KMS-11 (cell line): ENCODE measurements around the gene OR2H2.

ENCODE experiments used
- H2AFZ ChIP-seq: fragments of 200-600 bp; sonication (generic); 2 replicates; pipeline ENCODE4 v1.6.1; 2016; ENCODE audit warnings: antibody characterized with exemption, mixed run types, low read depth
- H3K27ac ChIP-seq: fragments of 200-600 bp; sonication (generic); 2 replicates; pipeline ENCODE4 v1.6.1; 2016; ENCODE audit warnings: mild to moderate bottlenecking, mixed run types
- H3K27me3 ChIP-seq: fragments of 200-600 bp; sonication (generic); 2 replicates; pipeline ENCODE4 v1.6.1; 2017; ENCODE audit warnings: mild to moderate bottlenecking, low read depth, mixed run types, moderate library complexity; ENCODE audit not compliant: insufficient read depth
- H3K36me3 ChIP-seq: fragments of 200-600 bp; sonication (generic); 2 replicates; pipeline ENCODE4 v1.6.1; 2017; ENCODE audit warnings: mild to moderate bottlenecking, mixed run types; ENCODE audit not compliant: insufficient read depth
- H3K4me1 ChIP-seq: fragments of 200-600 bp; sonication (generic); 2 replicates; pipeline ENCODE4 v1.6.1; 2016; ENCODE audit warnings: mild to moderate bottlenecking, low read depth, mixed run types; ENCODE audit not compliant: poor library complexity, severe bottlenecking
- H3K4me2 ChIP-seq: fragments of 200-600 bp; sonication (generic); 2 replicates; pipeline ENCODE4 v1.7.0; 2016; ENCODE audit warnings: mild to moderate bottlenecking, mixed run types
- H3K4me3 ChIP-seq: fragments of 200-600 bp; sonication (generic); IDR thresholded peaks from 2 replicates; pipeline ENCODE4 v1.6.1; 2017; ENCODE audit warnings: low read depth, low read length, mixed read lengths; ENCODE audit not compliant: insufficient read depth
- H3K79me2 ChIP-seq: fragments of 200-600 bp; sonication (generic); 2 replicates; pipeline ENCODE4 v1.6.1; 2016; ENCODE audit warnings: low read depth, mixed run types; ENCODE audit not compliant: insufficient read depth
- H3K9ac ChIP-seq: fragments of 200-600 bp; sonication (generic); 2 replicates; pipeline ENCODE4 v1.6.1; 2016; ENCODE audit warnings: mild to moderate bottlenecking, mixed run types
- H4K20me1 ChIP-seq: fragments of 200-600 bp; sonication (generic); 2 replicates; pipeline ENCODE4 v1.6.1; 2016; ENCODE audit warnings: mild to moderate bottlenecking, mixed run types; ENCODE audit not compliant: insufficient read depth
- CTCF ChIP-seq: fragments of 200-600 bp; sonication (generic); conservative IDR thresholded peaks from 2 replicates; pipeline ENCODE4 v1.6.1; 2017; ENCODE audit warnings: low read depth, mild to moderate bottlenecking, antibody characterized with exemption, low read length, moderate library complexity, mixed read lengths

OR2H2 gene

GRCh38 chr6:29559524-29560287 is 25.2 kb upstream of the OR2H2 start, which contains the start of gene UBD:
Gene UBD, minus strand, starts transcription at chr6:29559732. Its CDS starts 31 bp downstream, at chr6:29559701.
- peak within 1 kb of the TSS; percentile 25; the same call in 1 of the 2 replicates for H3K9ac ChIP-seq
- no peaks in the 10 kb centered on the region for H3K36me3 ChIP-seq
- H3K79me2 ChIP-seq: no peaks in the 10 kb centered on the region
- peak within 1 kb of the TSS; percentile 46 for H2AFZ ChIP-seq
- H4K20me1 ChIP-seq: no peaks in the 10 kb centered on the region
- H3K27ac ChIP-seq: peak within 1 kb of the TSS; percentile 51
- peak within 1 kb of the TSS; percentile 70 for H3K4me2 ChIP-seq
- H3K4me3 ChIP-seq: no peak within 1 kb of the TSS
- H3K4me1 ChIP-seq: peaks cover 31% of the 10 kb centered on the region
- TF ChIP-seq CTCF: no peak
- no peaks in the 10 kb centered on the region for H3K27me3 ChIP-seq

GRCh38 chr6:29561091-29561490 is 23.8 kb upstream of the OR2H2 start:
- no peak overlapping the region for H3K27ac ChIP-seq
- no peaks in the 10 kb centered on the region for H3K27me3 ChIP-seq
- H3K4me3 ChIP-seq: no peak overlapping the region
- H3K4me2 ChIP-seq: peak overlapping the region; percentile 70
- no peaks in the 10 kb centered on the region for H3K79me2 ChIP-seq
- H3K9ac ChIP-seq: no peak overlapping the region
- peaks cover 31% of the 10 kb centered on the region for H3K4me1 ChIP-seq
- H2AFZ ChIP-seq: no peak overlapping the region
- no peak for TF ChIP-seq CTCF
- no peaks in the 10 kb centered on the region for H4K20me1 ChIP-seq
- no peaks in the 10 kb centered on the region for H3K36me3 ChIP-seq

- H3K27me3 ChIP-seq: no peaks in the 10 kb centered on the region
- no peak overlapping the region for H3K9ac ChIP-seq
- H3K79me2 ChIP-seq: no peaks in the 10 kb centered on the region
- H3K36me3 ChIP-seq: no peaks in the 10 kb centered on the region
- peak overlapping the region; percentile 70 for H3K4me2 ChIP-seq
- H3K4me1 ChIP-seq: peaks cover 31% of the 10 kb centered on the region
- no peaks in the 10 kb centered on the region for H4K20me1 ChIP-seq
- no peak overlapping the region for H3K27ac ChIP-seq
- no peak overlapping the region for H2AFZ ChIP-seq
- no peak for TF ChIP-seq CTCF
- no peak overlapping the region for H3K4me3 ChIP-seq
These were observed 23.2 kb upstream of the OR2H2 start for GRCh38 chr6:29561606-29562181.

- Histone ChIP-seq H2AFZ (no peak overlapping the region), H3K36me3 (no peaks in the 10 kb centered on the region), H3K4me1 (peaks cover 31% of the 10 kb centered on the region), H3K27me3 (no peaks in the 10 kb centered on the region), H3K79me2 (no peaks in the 10 kb centered on the region), H3K4me3 (no peak overlapping the region), H3K9ac (no peak overlapping the region), H3K27ac (no peak overlapping the region), H4K20me1 (no peaks in the 10 kb centered on the region), H3K4me2 (no peak overlapping the region)
- TF ChIP-seq CTCF: no peak
These were observed 21.4 kb upstream of the OR2H2 start for GRCh38 chr6:29563435-29563965.
